SU-DHL-6 (cell line): ENCODE results near the gene KLHL22.

Experiments
- CTCF ChIP-seq: fragments of 200-600 bp; sonication (generic); IDR thresholded peaks from one replicate; pipeline ENCODE4 v1.5.1; 2017; ENCODE audit warnings: antibody characterized with exemption, mild to moderate bottlenecking, low read length, moderate library complexity; ENCODE audit not compliant: insufficient read depth, poor library complexity, severe bottlenecking
- EZH2phosphoT487 ChIP-seq: fragments of 200-600 bp; sonication (generic), shearing (Covaris generic); conservative IDR thresholded peaks from 2 replicates; pipeline ENCODE4 v1.6.1; 2018; ENCODE audit warnings: mild to moderate bottlenecking, antibody characterized with exemption, low read length, moderate library complexity, mixed read lengths

GRCh38 chr22:20491346-20491745 lies 4.2 kb downstream of the KLHL22 start:
- TF ChIP-seq CTCF (no peak), EZH2phosphoT487 (no peak)
